Measurements from ENCODE around the gene MNX1. TPM values are rescaled to one million over a fixed set of nuclear protein-coding genes. Genes with fewer than 3 reads are reported as not detected.

Gene MNX1
- total RNA-seq, 1 donor from 2014 or later = 3.4 TPM

- no peak for DNase-seq (ENCODE audit: low spot score)
Observed at GRCh38 chr7:157014635-157015555, 4.4 kb upstream of the MNX1 start.

GRCh38 chr7:157013602-157014549 is 3.4 kb upstream of the MNX1 start:
- no peak for DNase-seq (ENCODE audit: low spot score)

GRCh38 chr7:157013101-157013500 is 2.6 kb upstream of the MNX1 start:
- no peak for DNase-seq (ENCODE audit: low spot score)

GRCh38 chr7:157012113-157012547 is 1.7 kb upstream of the MNX1 start:
- no peak for DNase-seq (ENCODE audit: low spot score)

- DNase-seq (ENCODE audit: low spot score) = no peak
Observed at GRCh38 chr7:157011333-157012112, 1.1 kb upstream of the MNX1 start.

- no peak for DNase-seq (ENCODE audit: low spot score)
Observed at GRCh38 chr7:157009778-157010587, 480 bp downstream of the MNX1 start.

GRCh38 chr7:157009170-157009777 is 1.2 kb downstream of the MNX1 start:
- DNase-seq (ENCODE audit: low spot score) = no peak

- no peak for DNase-seq (ENCODE audit: low spot score)
Observed at GRCh38 chr7:157008206-157009169, 2.0 kb downstream of the MNX1 start.

- DNase-seq (ENCODE audit: low spot score) = no peak
Observed at GRCh38 chr7:157007470-157008066, 2.9 kb downstream of the MNX1 start.

GRCh38 chr7:157006829-157007469 is 3.5 kb downstream of the MNX1 start:
- DNase-seq (ENCODE audit: low spot score) = no peak

GRCh38 chr7:157006205-157006747 is 4.2 kb downstream of the MNX1 start:
- no peak for DNase-seq (ENCODE audit: low spot score)

- no peak for DNase-seq (ENCODE audit: low spot score)
Observed at GRCh38 chr7:157005456-157006204, 4.8 kb downstream of the MNX1 start.

- DNase-seq (ENCODE audit: low spot score) = no peak
Observed at GRCh38 chr7:157004521-157005455, 5.7 kb downstream of the MNX1 start.

GRCh38 chr7:157003756-157004520 is 6.5 kb downstream of the MNX1 start:
- peak; percentile 27 for DNase-seq (ENCODE audit: low spot score)

GRCh38 chr7:157003445-157003755 is 7.1 kb downstream of the MNX1 start:
- no peak for DNase-seq (ENCODE audit: low spot score)

All from umbilical cord (tissue), 2 donors.